Thyroid gland (tissue), 4 donors: ENCODE results near the gene PCDHGB7. TPM values are rescaled to one million over a fixed set of nuclear protein-coding genes. Genes with fewer than 3 reads are reported as not detected.
A peak's percentile ranks its signal among the peaks of the same experiment; 100 is the strongest.

ENCODE experiments used
- DNase-seq, 2 donors: peaks; one replicate each; pipeline ENCODE4 v3.0.0-alpha.2; 2019
- H3K27ac ChIP-seq, 3 donors: fragments of 200-600 bp; sonication (generic); 1 replicate in 2 of 3; 2 replicates in 1 of 3; pipeline ENCODE4 v1.5.1; 2016 to 2019; ENCODE audit warnings: mild to moderate bottlenecking in 1 of 3, moderate library complexity in 1 of 3
- H3K27me3 ChIP-seq: fragments of 200-600 bp; sonication (generic); one replicate; pipeline ENCODE4 v1.5.1; 2019
- H3K36me3 ChIP-seq, 2 donors: fragments of 200-600 bp; sonication (generic); one replicate each; pipeline ENCODE4 v1.5.1; 2016 to 2019
- H3K4me1 ChIP-seq, 2 donors: fragments of 200-600 bp; sonication (generic); one replicate each; pipeline ENCODE4 v1.5.1; 2017 to 2019
- H3K4me3 ChIP-seq, 3 donors: fragments of 200-600 bp; sonication (generic); replicated peaks in 1 of 3; 1 replicate in 2 of 3; 2 replicates in 1 of 3; pipeline ENCODE4 v1.5.1; 2016; ENCODE audit warnings: mild to moderate bottlenecking in 1 of 3
- H3K9me3 ChIP-seq: fragments of 200-600 bp; sonication (generic); one replicate; pipeline ENCODE4 v1.5.1; 2017
- POLR2A ChIP-seq, 2 donors: fragments of 450-650 bp; IDR thresholded peaks; one replicate each; pipeline ENCODE4 v1.6.1; 2017; ENCODE audit warnings: antibody characterized with exemption in 2 of 2, mild to moderate bottlenecking in 2 of 2, moderate library complexity in 1 of 2
- WGBS, 2 donors: methylation state at CpG; one replicate each; pipeline ENCODE4 v1.1.5; 2017; 5-methylcytosine and 5-hydroxymethylcytosine counted together
- intact Hi-C: fragments of 100-400 bp; cut with DNase I; formaldehyde crosslinking; loops from one replicate; pipeline ENCODE4 v1.15.1; 2023
- total RNA-seq, 4 donors: library from RNA; depleted of rRNA; stranded (reverse); fragments of >200 nt; gene quantifications; one replicate each; pipeline ENCODE4 v1.2.3, GENCODE V29; 2016
- TF ChIP-seq, protein P1 (sequence below), 6 experiments: fragments of 200-600 bp in 3 of 6; fragments of 450-650 bp in 3 of 6; sonication (generic) in 3 of 6; IDR thresholded peaks; one replicate each; pipeline ENCODE4 v1.5.1; 2016 to 2019; ENCODE audit warnings: antibody characterized with exemption in 6 of 6, mild to moderate bottlenecking in 2 of 6, inconsistent platforms in 1 of 6, moderate library complexity in 1 of 6

The PCDHGB7 gene
- total RNA-seq, 4 donors from 2014 or later: 9.5 to 19.7 (median 11.3) TPM

DNA sequence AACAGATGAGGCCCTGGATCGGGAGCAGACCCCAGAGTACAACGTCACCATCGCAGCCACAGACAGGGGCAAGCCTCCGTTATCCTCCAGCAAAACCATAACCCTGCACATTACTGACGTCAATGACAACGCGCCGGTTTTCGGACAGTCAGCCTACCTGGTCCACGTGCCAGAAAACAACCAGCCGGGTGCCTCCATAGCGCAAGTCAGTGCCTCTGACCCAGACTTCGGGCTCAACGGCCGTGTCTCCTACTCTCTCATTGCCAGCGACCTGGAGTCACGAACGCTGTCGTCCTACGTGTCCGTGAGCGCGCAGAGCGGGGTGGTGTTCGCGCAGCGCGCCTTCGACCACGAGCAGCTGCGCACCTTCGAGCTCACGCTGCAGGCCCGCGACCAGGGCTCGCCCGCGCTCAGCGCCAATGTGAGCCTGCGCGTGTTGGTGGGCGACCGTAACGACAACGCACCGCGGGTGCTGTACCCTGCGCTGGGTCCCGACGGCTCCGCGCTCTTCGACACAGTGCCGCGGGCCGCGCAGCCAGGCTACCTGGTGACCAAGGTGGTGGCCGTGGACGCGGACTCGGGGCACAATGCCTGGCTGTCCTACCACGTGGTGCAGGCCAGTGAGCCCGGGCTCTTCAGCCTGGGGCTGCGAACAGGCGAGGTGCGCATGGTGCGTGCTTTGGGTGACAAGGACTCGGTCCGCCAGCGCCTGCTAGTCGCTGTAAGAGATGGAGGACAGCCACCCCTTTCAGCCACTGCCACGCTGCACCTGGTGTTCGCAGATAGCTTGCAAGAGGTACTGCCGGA, 1.8 kb downstream of the PCDHGB7 start:
- Histone ChIP-seq H3K36me3 (no peaks in the 10 kb centered on the region), H3K27ac (no peak overlapping the region), H3K4me3 (no peak overlapping the region), H3K9me3 (no peaks in the 10 kb centered on the region), H3K27me3 (no peaks in the 10 kb centered on the region), H3K4me1 (no peaks in the 10 kb centered on the region)
- TF ChIP-seq, protein P1, sequence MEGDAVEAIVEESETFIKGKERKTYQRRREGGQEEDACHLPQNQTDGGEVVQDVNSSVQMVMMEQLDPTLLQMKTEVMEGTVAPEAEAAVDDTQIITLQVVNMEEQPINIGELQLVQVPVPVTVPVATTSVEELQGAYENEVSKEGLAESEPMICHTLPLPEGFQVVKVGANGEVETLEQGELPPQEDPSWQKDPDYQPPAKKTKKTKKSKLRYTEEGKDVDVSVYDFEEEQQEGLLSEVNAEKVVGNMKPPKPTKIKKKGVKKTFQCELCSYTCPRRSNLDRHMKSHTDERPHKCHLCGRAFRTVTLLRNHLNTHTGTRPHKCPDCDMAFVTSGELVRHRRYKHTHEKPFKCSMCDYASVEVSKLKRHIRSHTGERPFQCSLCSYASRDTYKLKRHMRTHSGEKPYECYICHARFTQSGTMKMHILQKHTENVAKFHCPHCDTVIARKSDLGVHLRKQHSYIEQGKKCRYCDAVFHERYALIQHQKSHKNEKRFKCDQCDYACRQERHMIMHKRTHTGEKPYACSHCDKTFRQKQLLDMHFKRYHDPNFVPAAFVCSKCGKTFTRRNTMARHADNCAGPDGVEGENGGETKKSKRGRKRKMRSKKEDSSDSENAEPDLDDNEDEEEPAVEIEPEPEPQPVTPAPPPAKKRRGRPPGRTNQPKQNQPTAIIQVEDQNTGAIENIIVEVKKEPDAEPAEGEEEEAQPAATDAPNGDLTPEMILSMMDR (IDR thresholded peaks at IDR 0.05): no peak
- TF ChIP-seq POLR2A (IDR thresholded peaks at IDR 0.05): no peak
- WGBS, 2 donors: 28 to 35% methylated on average over 17 to 26 of the region's 74 CpGs
- DNase-seq: no peak
- intact Hi-C loops: loop anchor here (5.0 kb wide), 1 partner anchor 138 kb away; no protein-coding TSS in a partner anchor

DNA sequence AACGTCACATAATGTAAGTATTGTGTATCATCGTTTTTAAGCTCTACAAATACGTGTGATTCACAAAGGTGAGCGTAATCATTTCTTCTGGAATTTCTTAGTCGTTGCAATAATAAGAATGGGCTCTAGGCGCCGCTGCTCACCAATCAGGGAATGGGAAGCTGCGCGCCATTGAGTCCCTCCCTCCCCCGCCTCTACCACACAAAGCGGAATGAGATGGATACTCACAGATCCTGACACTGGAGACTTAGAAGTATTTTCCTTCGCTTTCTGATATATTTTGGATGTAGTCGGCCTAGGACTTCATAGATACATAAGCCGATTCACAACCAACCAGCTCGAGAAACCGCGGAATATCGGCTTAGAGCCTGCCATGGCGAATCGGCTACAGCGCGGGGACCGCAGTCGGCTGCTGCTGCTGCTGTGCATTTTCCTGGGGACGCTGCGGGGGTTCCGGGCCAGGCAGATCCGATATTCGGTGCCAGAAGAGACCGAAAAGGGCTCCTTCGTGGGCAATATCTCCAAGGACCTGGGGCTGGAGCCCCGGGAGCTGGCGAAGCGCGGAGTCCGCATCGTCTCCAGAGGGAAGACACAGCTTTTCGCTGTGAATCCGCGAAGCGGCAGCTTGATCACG, 3.5 kb downstream of the PCDHGB7 start, which contains the start of gene PCDHGA11:
Gene PCDHGA11, plus strand, starts transcription at position 197 of the 634 bp plus-strand sequence. Its CDS starts 177 bp downstream, at position 374.
- H3K9me3 ChIP-seq: no peaks in the 10 kb centered on the region
- intact Hi-C loops: no loop called here

DNA sequence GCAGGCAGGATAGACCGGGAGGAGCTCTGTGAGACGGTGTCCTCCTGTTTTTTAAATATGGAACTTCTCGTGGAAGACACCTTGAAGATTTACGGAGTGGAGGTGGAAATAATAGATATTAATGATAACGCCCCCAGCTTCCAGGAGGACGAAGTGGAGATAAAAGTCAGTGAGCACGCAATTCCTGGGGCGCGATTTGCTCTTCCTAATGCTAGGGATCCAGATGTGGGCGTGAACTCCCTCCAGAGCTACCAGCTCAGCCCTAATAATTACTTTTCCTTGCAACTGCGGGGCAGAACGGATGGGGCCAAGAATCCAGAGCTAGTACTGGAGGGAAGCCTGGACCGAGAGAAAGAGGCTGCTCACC, 4.0 kb downstream of the PCDHGB7 start:
- TF ChIP-seq POLR2A (IDR thresholded peaks at IDR 0.05): no peak
- TF ChIP-seq, protein P1 (IDR thresholded peaks at IDR 0.05): no peak
- H3K36me3 ChIP-seq: no peaks in the 10 kb centered on the region
- WGBS, 2 donors: 14 to 17% methylated on average over 13 of the region's 13 CpGs
- H3K4me1 ChIP-seq: no peaks in the 10 kb centered on the region
- no peaks in the 10 kb centered on the region for H3K9me3 ChIP-seq
- no peaks in the 10 kb centered on the region for H3K27me3 ChIP-seq
- no peak for DNase-seq
- H3K4me3 ChIP-seq: peak overlapping the region in 1 of 3 donors; percentile 13
- no peak overlapping the region for H3K27ac ChIP-seq
- intact Hi-C loops: no loop called here

More for the DNA sequence above, 3.5 kb downstream of the PCDHGB7 start, which contains the start of gene PCDHGA11:
- Histone ChIP-seq H3K27ac (no peak within 1 kb of the TSS), H3K4me3 (peak within 1 kb of the TSS in 1 of 3 donors; percentile 13), H3K27me3 (no peaks in the 10 kb centered on the region), H3K4me1 (no peaks in the 10 kb centered on the region), H3K36me3 (no peaks in the 10 kb centered on the region)
- DNase-seq: peak; percentile 47 to 53
- 7 to 12% methylated on average over 29 to 42 of the region's 42 CpGs for WGBS, 2 donors
- TF ChIP-seq, protein P1 (IDR thresholded peaks at IDR 0.05): peak in 5 of 6 experiments; percentile 8 to 57 (median 43)
- no peak for TF ChIP-seq POLR2A (IDR thresholded peaks at IDR 0.05)

DNA sequence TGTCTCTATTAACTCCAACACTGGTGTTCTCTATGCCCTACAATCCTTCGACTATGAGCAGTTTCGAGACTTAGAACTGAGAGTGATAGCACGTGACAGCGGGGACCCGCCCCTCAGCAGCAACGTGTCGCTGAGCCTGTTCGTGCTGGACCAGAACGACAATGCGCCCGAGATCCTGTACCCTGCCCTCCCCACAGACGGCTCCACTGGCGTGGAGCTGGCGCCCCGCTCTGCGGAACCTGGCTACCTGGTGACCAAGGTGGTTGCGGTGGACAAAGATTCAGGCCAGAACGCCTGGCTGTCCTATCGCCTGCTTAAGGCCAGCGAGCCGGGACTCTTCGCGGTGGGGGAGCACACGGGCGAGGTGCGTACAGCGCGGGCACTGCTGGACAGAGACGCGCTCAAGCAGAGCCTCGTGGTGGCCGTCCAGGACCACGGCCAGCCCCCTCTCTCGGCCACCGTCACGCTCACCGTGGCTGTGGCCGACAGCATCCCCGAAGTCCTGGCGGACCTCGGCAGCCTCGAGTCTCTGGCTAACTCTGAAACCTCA, 5.3 kb downstream of the PCDHGB7 start:
- H3K36me3 ChIP-seq: no peaks in the 10 kb centered on the region
- intact Hi-C loops: no loop called here
- no peaks in the 10 kb centered on the region for H3K4me1 ChIP-seq
- DNase-seq: no peak
- no peak overlapping the region for H3K27ac ChIP-seq
- no peaks in the 10 kb centered on the region for H3K27me3 ChIP-seq
- TF ChIP-seq, protein P1 (IDR thresholded peaks at IDR 0.05): no peak
- no peak for TF ChIP-seq POLR2A (IDR thresholded peaks at IDR 0.05)
- H3K4me3 ChIP-seq: no peak overlapping the region
- no peaks in the 10 kb centered on the region for H3K9me3 ChIP-seq
- WGBS, 2 donors: 18 to 23% methylated on average over 22 to 38 of the region's 42 CpGs
